ENCODE measurements around the gene FAM200C. TPM values are rescaled to one million over a fixed set of nuclear protein-coding genes. Genes with fewer than 3 reads are reported as not detected.

FAM200C gene
- total RNA-seq, 1 experiment from 2014 or later = 3.2 TPM

- no peaks in the 10 kb centered on the region for H3K36me3 Mint-ChIP-seq (ENCODE audit: insufficient read depth, unreplicated experiment)
- Histone ChIP-seq H3K4me1 (no peaks in the 10 kb centered on the region), H3K36me3 (ENCODE audit: control insufficient read depth, insufficient read depth, low read length) (no peaks in the 10 kb centered on the region), H3K4me3 (ENCODE audit: low read depth, low read length) (no peak overlapping the region), H3K9me3 (no peaks in the 10 kb centered on the region), H3K27me3 (replicated peaks; ENCODE audit: control insufficient read depth, insufficient read depth, low read length) (no peaks in the 10 kb centered on the region)
- no peak overlapping the region for H3K4me3 Mint-ChIP-seq (ENCODE audit: unreplicated experiment)
- H3K27ac Mint-ChIP-seq (ENCODE audit: unreplicated experiment) = no peak overlapping the region
- CTCF ChIA-PET = no interaction called here
- TF ChIP-seq CTCF (IDR thresholded peaks at IDR 0.05; ENCODE audit: insufficient read depth in 1 of 2, low read depth in 1 of 2, low read length in 1 of 2, severe bottlenecking in 1 of 2, unreplicated experiment in 1 of 2) = no peak
- DNase-seq = no peak
- no peaks in the 10 kb centered on the region for H3K4me1 Mint-ChIP-seq (ENCODE audit: low read depth, unreplicated experiment)
- POLR2A ChIA-PET = no interaction called here
- H3K9me3 Mint-ChIP-seq (ENCODE audit: unreplicated experiment) = no peaks in the 10 kb centered on the region
- BruUV-seq (replicated peaks) = no TSS peak
- intact Hi-C loops (cut with micrococcal nuclease; ENCODE audit: unreplicated experiment) = no loop called here
- H3K27me3 Mint-ChIP-seq (ENCODE audit: insufficient read depth, unreplicated experiment) = no peaks in the 10 kb centered on the region
These were observed 45.2 kb downstream of the FAM200C start for GRCh38 chr5:160354666-160355065.

GRCh38 chr5:160353379-160353778 lies 46.5 kb downstream of the FAM200C start:
- H3K4me3 Mint-ChIP-seq (ENCODE audit: unreplicated experiment) = no peak overlapping the region
- Histone ChIP-seq H3K9me3 (no peaks in the 10 kb centered on the region), H3K36me3 (ENCODE audit: control insufficient read depth, insufficient read depth, low read length) (no peaks in the 10 kb centered on the region), H3K27me3 (replicated peaks; ENCODE audit: control insufficient read depth, insufficient read depth, low read length) (no peaks in the 10 kb centered on the region), H3K4me1 (no peaks in the 10 kb centered on the region), H3K4me3 (ENCODE audit: low read depth, low read length) (no peak overlapping the region)
- intact Hi-C loops (cut with micrococcal nuclease; ENCODE audit: unreplicated experiment) = no loop called here
- ChIA-PET POLR2A (no interaction called here), CTCF (no interaction called here)
- BruUV-seq (replicated peaks) = no TSS peak
- H3K9me3 Mint-ChIP-seq (ENCODE audit: unreplicated experiment) = no peaks in the 10 kb centered on the region
- H3K27ac Mint-ChIP-seq (ENCODE audit: unreplicated experiment) = no peak overlapping the region
- H3K36me3 Mint-ChIP-seq (ENCODE audit: insufficient read depth, unreplicated experiment) = no peaks in the 10 kb centered on the region
- H3K4me1 Mint-ChIP-seq (ENCODE audit: low read depth, unreplicated experiment) = no peaks in the 10 kb centered on the region
- no peak for DNase-seq
- no peaks in the 10 kb centered on the region for H3K27me3 Mint-ChIP-seq (ENCODE audit: insufficient read depth, unreplicated experiment)
- no peak for TF ChIP-seq CTCF (IDR thresholded peaks at IDR 0.05; ENCODE audit: insufficient read depth in 1 of 2, low read depth in 1 of 2, low read length in 1 of 2, severe bottlenecking in 1 of 2, unreplicated experiment in 1 of 2)

- POLR2A ChIA-PET = no interaction called here
- CTCF ChIA-PET = no interaction called here
- no peaks in the 10 kb centered on the region for H3K9me3 ChIP-seq
- H3K4me3 ChIP-seq (ENCODE audit: low read depth, low read length) = no peak overlapping the region
- H3K4me1 ChIP-seq = no peaks in the 10 kb centered on the region
- no peaks in the 10 kb centered on the region for H3K27me3 ChIP-seq (replicated peaks; ENCODE audit: control insufficient read depth, insufficient read depth, low read length)
- intact Hi-C loops (cut with micrococcal nuclease; ENCODE audit: unreplicated experiment) = no loop called here
- BruUV-seq (replicated peaks) = no TSS peak
- no peak for TF ChIP-seq CTCF (IDR thresholded peaks at IDR 0.05; ENCODE audit: insufficient read depth in 1 of 2, low read depth in 1 of 2, low read length in 1 of 2, severe bottlenecking in 1 of 2, unreplicated experiment in 1 of 2)
- H3K36me3 ChIP-seq (ENCODE audit: control insufficient read depth, insufficient read depth, low read length) = no peaks in the 10 kb centered on the region
- H3K36me3 Mint-ChIP-seq (ENCODE audit: insufficient read depth, unreplicated experiment) = no peaks in the 10 kb centered on the region
- no peaks in the 10 kb centered on the region for H3K27me3 Mint-ChIP-seq (ENCODE audit: insufficient read depth, unreplicated experiment)
- no peaks in the 10 kb centered on the region for H3K4me1 Mint-ChIP-seq (ENCODE audit: low read depth, unreplicated experiment)
- H3K9me3 Mint-ChIP-seq (ENCODE audit: unreplicated experiment) = no peaks in the 10 kb centered on the region
- H3K4me3 Mint-ChIP-seq (ENCODE audit: unreplicated experiment) = no peak overlapping the region
- no peak overlapping the region for H3K27ac Mint-ChIP-seq (ENCODE audit: unreplicated experiment)
- DNase-seq = no peak
These were observed 47.5 kb downstream of the FAM200C start for GRCh38 chr5:160352308-160352707.

Data from Caco-2 (cell line).